Spleen (tissue), 7 donors: ENCODE results near the gene USP16.

Experiments used
- CTCF ChIP-seq, 11 experiments: fragments of 200-600 bp in 7 of 11; fragments of 450-650 bp in 4 of 11; sonication (generic) in 4 of 11; IDR thresholded peaks in 8 of 11; conservative IDR thresholded peaks in 3 of 11; 1 replicate in 7 of 11; 2 replicates in 4 of 11; pipeline versions ENCODE4 v1.4.0 to v1.8.0; 2016 to 2021; ENCODE audit warnings: antibody characterized with exemption in 11 of 11, inconsistent platforms in 4 of 11, mild to moderate bottlenecking in 1 of 11
- POLR2A ChIP-seq, 3 donors: fragments of 450-650 bp; IDR thresholded peaks; one replicate each; pipeline ENCODE4 v1.5.1; 2017; ENCODE audit warnings: antibody characterized with exemption in 3 of 3, mild to moderate bottlenecking in 1 of 3
- donor health status: DM: no; HTN: no; CAD: no; lungs with moderate emphysema.
- donor health status: DM: no; HTN: no; CAD: no.
- donor health status: DM: no; HTN: no; CAD: no.

GRCh38 chr21:28979092-28979491 is 45.4 kb upstream of the USP16 start:
- TF ChIP-seq POLR2A (IDR thresholded peaks at IDR 0.05) (no peak), CTCF (IDR thresholded peaks at IDR 0.05 in 8 of 11, conservative IDR thresholded peaks at IDR 0.05 in 3 of 11) (no peak)
